HCT116 (cell line): ENCODE data around the gene BBS9. TPM values are rescaled to one million over a fixed set of nuclear protein-coding genes. Genes with fewer than 3 reads are reported as not detected.

Source experiments
- ATAC-seq: fragments of 200-7000 bp; cut with Tn5 transposase; 2 replicates; pipeline ENCODE4 v1.9.1; 2020; ENCODE audit warnings: mild to moderate bottlenecking, moderate library complexity
- BruUV-seq: library from RNA; stranded (reverse); fragments of 400-500 nt; replicated peaks from 2 replicates; lab custom pipeline; 2021; lab: Mats Ljungman, UMichigan
- CTCF ChIA-PET: fragments of 300-600 bp; sonication (Branson Sonifier 250); formaldehyde crosslinking; loops from one replicate; lab custom pipeline; 2021; ENCODE audit warnings: antibody characterized with exemption; lab: Charles Lee
- POLR2A ChIA-PET: fragments of 300-600, 350-600 bp; sonication (Branson Sonifier 250); formaldehyde crosslinking; loops from one replicate; lab custom pipeline; 2021; ENCODE audit warnings: antibody characterized with exemption; lab: Charles Lee
- RAD21 ChIA-PET, 2 experiments: fragments of 300-600 bp; sonication (Branson Sonifier 250); formaldehyde crosslinking; loops; one replicate each; lab custom pipeline; 2023; ENCODE audit warnings: low total read pairs in 2 of 2; ENCODE audit not compliant: uncharacterized antibody in 2 of 2, unreplicated experiment in 2 of 2, low non-redundant PET in 1 of 2; lab: Charles Lee
- DNase-seq: peaks from one replicate; pipeline ENCODE4 v3.0.0-alpha.2; 2010; ENCODE audit warnings: low read depth, low spot score
- H2AFZ ChIP-seq: fragments of 200-600 bp; shearing (Covaris generic), sonication (generic); 2 replicates; pipeline ENCODE4 v1.6.1; 2017; ENCODE audit warnings: low read depth, mixed run types, mixed read lengths, antibody characterized with exemption, low read length; ENCODE audit not compliant: poor library complexity, severe bottlenecking
- H3K27ac ChIP-seq: 2 replicates; pipeline ENCODE4 v1.5.1; 2012; ENCODE audit warnings: low read depth, low read length
- H3K27me3 ChIP-seq: fragments of 200-600 bp; sonication (generic); 2 replicates; pipeline ENCODE4 v1.6.1; 2016; ENCODE audit warnings: mixed run types, low read length, mixed read lengths; ENCODE audit not compliant: insufficient read depth
- H3K36me3 ChIP-seq, 2 experiments: fragments of 200-500 bp in 1 of 2; fragments of 200-600 bp in 1 of 2; sonication (Bioruptor generic) in 1 of 2; sonication (generic) in 1 of 2; 2 replicates each; pipeline versions ENCODE4 v1.5.1 to v1.6.1; 2014 to 2016; ENCODE audit warnings: low read length in 2 of 2, inconsistent platforms in 1 of 2, mixed read lengths in 1 of 2, mixed run types in 1 of 2; ENCODE audit not compliant: insufficient read depth in 2 of 2, control insufficient read depth in 1 of 2
- H3K4me1 ChIP-seq, 2 experiments: fragments of 200-600 bp in 1 of 2; sonication (generic) in 1 of 2; 2 replicates each; pipeline versions ENCODE4 v1.5.1 to v1.6.1; 2012 to 2017; ENCODE audit warnings: low read length in 2 of 2, inconsistent platforms in 1 of 2, mild to moderate bottlenecking in 1 of 2, mixed read lengths in 1 of 2, mixed run types in 1 of 2, moderate library complexity in 1 of 2; ENCODE audit not compliant: insufficient read depth in 2 of 2, control insufficient read depth in 1 of 2
- H3K4me2 ChIP-seq: fragments of 200-600 bp; sonication (generic); 2 replicates; pipeline ENCODE4 v1.6.1; 2017; ENCODE audit warnings: mixed run types, low read length, mixed read lengths
- H3K4me3 ChIP-seq, 2 experiments: fragments of 200-600 bp in 1 of 2; sonication (generic) in 1 of 2; replicated peaks in 1 of 2; 2 replicates each; pipeline ENCODE4 v1.5.1; 2011 to 2016; ENCODE audit warnings: low read length in 2 of 2, control low read depth in 1 of 2, low read depth in 1 of 2, mild to moderate bottlenecking in 1 of 2, mixed read lengths in 1 of 2, mixed run types in 1 of 2
- H3K79me2 ChIP-seq: fragments of 200-600 bp; sonication (generic); 2 replicates; pipeline ENCODE4 v1.6.1; 2017; ENCODE audit warnings: mild to moderate bottlenecking, mixed run types, low read length, moderate library complexity, mixed read lengths; ENCODE audit not compliant: insufficient read depth
- H3K9ac ChIP-seq: fragments of 200-600 bp; sonication (generic); 2 replicates; pipeline ENCODE4 v1.6.1; 2016; ENCODE audit warnings: low read length, mixed read lengths
- H3K9me2 ChIP-seq: fragments of 200-600 bp; sonication (generic), shearing (Covaris generic); 2 replicates; pipeline ENCODE4 v1.6.1; 2017; ENCODE audit warnings: mixed run types, mild to moderate bottlenecking, moderate library complexity; ENCODE audit not compliant: insufficient read depth
- H3K9me3 ChIP-seq, 2 experiments: fragments of 200-500 bp in 1 of 2; fragments of 200-600 bp in 1 of 2; sonication (Bioruptor generic) in 1 of 2; sonication (generic) in 1 of 2; 2 replicates each; pipeline ENCODE4 v1.6.1; 2014 to 2017; ENCODE audit warnings: low read length in 2 of 2, mixed read lengths in 2 of 2, inconsistent platforms in 1 of 2, low read depth in 1 of 2, mild to moderate bottlenecking in 1 of 2, mixed run types in 1 of 2, moderate library complexity in 1 of 2; ENCODE audit not compliant: control insufficient read depth in 1 of 2, insufficient read depth in 1 of 2
- H4K20me1 ChIP-seq: fragments of 200-600 bp; sonication (generic), shearing (Covaris generic); 2 replicates; pipeline ENCODE4 v1.6.1; 2017; ENCODE audit warnings: mixed run types, mild to moderate bottlenecking, moderate library complexity; ENCODE audit not compliant: insufficient read depth
- CBX3 ChIP-seq: IDR thresholded peaks from 2 replicates; pipeline ENCODE4 v1.6.1; 2012; ENCODE audit warnings: low read depth
- EGR1 ChIP-seq: IDR thresholded peaks from 2 replicates; pipeline ENCODE4 v1.6.1; 2012; ENCODE audit warnings: low read depth
- FOSL1 ChIP-seq: IDR thresholded peaks from 2 replicates; pipeline ENCODE4 v1.6.1; 2012; ENCODE audit warnings: low read depth
- RAD21 ChIP-seq: IDR thresholded peaks from 2 replicates; pipeline ENCODE4 v1.6.1; 2012; ENCODE audit warnings: low read depth, mild to moderate bottlenecking
- SP1 ChIP-seq: IDR thresholded peaks from 2 replicates; pipeline ENCODE4 v1.6.1; 2012; ENCODE audit warnings: low read depth
- SRF ChIP-seq: IDR thresholded peaks from 2 replicates; pipeline ENCODE4 v1.6.1; 2012; ENCODE audit warnings: low read depth
- TCF7L2 ChIP-seq: IDR thresholded peaks from 2 replicates; pipeline ENCODE4 v1.7.0; 2011; ENCODE audit warnings: borderline replicate concordance, inconsistent platforms; ENCODE audit not compliant: insufficient read depth, insufficient read length; ENCODE audit errors: extremely low read depth
- ZFX ChIP-seq: fragments of 450-650 bp; IDR thresholded peaks from 2 replicates; pipeline ENCODE4 v1.6.1; 2017
- ZNF274 ChIP-seq: fragments of 200-500 bp; sonication (Bioruptor generic); IDR thresholded peaks from 2 replicates; pipeline ENCODE4 v1.6.1; 2014; ENCODE audit warnings: mild to moderate bottlenecking, low read depth, low read length, inconsistent platforms
- intact Hi-C: fragments of 100-400 bp; cut with micrococcal nuclease; formaldehyde crosslinking; loops from 2 replicates; pipeline ENCODE4 v1.10.0; 2022
- total RNA-seq: library from RNA; stranded (reverse); gene quantifications from one replicate; pipeline ENCODE4 v1.2.1, GENCODE V29; 2021; ENCODE audit not compliant: unreplicated experiment
- TF ChIP-seq, protein P1 (sequence below): IDR thresholded peaks from 2 replicates; pipeline ENCODE4 v1.6.1; 2012
- TF ChIP-seq, protein P2 (sequence below): IDR thresholded peaks from 2 replicates; pipeline ENCODE4 v1.6.1; 2012
- TF ChIP-seq, protein P3 (sequence below): IDR thresholded peaks from 2 replicates; pipeline ENCODE4 v1.6.1; 2011; ENCODE audit warnings: mild to moderate bottlenecking, low read length, moderate library complexity; ENCODE audit not compliant: insufficient replicate concordance; ENCODE audit errors: extremely low read depth
- TF ChIP-seq, protein P4 (sequence below): IDR thresholded peaks from 2 replicates; pipeline ENCODE4 v1.6.1; 2012; ENCODE audit warnings: low read depth

Gene BBS9
- total RNA-seq, 1 experiment from 2014 or later: 7.1 TPM

GRCh38 chr7:33646891-33647391 lies 517.6 kb downstream of the BBS9 start:
- BruUV-seq: no TSS peak
- H3K9ac ChIP-seq: no peak overlapping the region
- H3K27me3 ChIP-seq: no peaks in the 10 kb centered on the region
- H4K20me1 ChIP-seq: no peaks in the 10 kb centered on the region
- no peaks in the 10 kb centered on the region for H3K9me3 ChIP-seq
- no peak overlapping the region for H3K4me2 ChIP-seq
- DNase-seq (no peak), ATAC-seq (no peak)
- no peaks in the 10 kb centered on the region for H3K36me3 ChIP-seq
- TF ChIP-seq EGR1 (no peak), TCF7L2 (no peak), ZNF274 (no peak), CBX3 (no peak), RAD21 (no peak), SRF (no peak)
- H3K9me2 ChIP-seq: no peaks in the 10 kb centered on the region
- ChIA-PET CTCF (no interaction called here), POLR2A (no interaction called here), RAD21 (no interaction called here)
- no peaks in the 10 kb centered on the region for H3K79me2 ChIP-seq
- no peak overlapping the region for H3K4me3 ChIP-seq
- no peaks in the 10 kb centered on the region for H3K4me1 ChIP-seq
- H3K27ac ChIP-seq: no peak overlapping the region
- intact Hi-C loops: no loop called here
- no peak overlapping the region for H2AFZ ChIP-seq

- H3K79me2 ChIP-seq: no peaks in the 10 kb centered on the region
- H3K9me2 ChIP-seq: no peaks in the 10 kb centered on the region
- no peak overlapping the region for H3K27ac ChIP-seq
- no peak overlapping the region for H3K4me3 ChIP-seq
- ATAC-seq: no peak
- no TSS peak for BruUV-seq
- POLR2A ChIA-PET: no interaction called here
- H4K20me1 ChIP-seq: no peaks in the 10 kb centered on the region
- H3K36me3 ChIP-seq: no peaks in the 10 kb centered on the region
- no peak overlapping the region for H3K9ac ChIP-seq
- H3K9me3 ChIP-seq: no peaks in the 10 kb centered on the region
- intact Hi-C loops: no loop called here
- DNase-seq: no peak
- no peaks in the 10 kb centered on the region for H3K27me3 ChIP-seq
- no peaks in the 10 kb centered on the region for H3K4me1 ChIP-seq
- no peak overlapping the region for H3K4me2 ChIP-seq
- H2AFZ ChIP-seq: no peak overlapping the region
- CTCF ChIA-PET: no interaction called here
- RAD21 ChIA-PET: no interaction called here
- TF ChIP-seq, protein P1, sequence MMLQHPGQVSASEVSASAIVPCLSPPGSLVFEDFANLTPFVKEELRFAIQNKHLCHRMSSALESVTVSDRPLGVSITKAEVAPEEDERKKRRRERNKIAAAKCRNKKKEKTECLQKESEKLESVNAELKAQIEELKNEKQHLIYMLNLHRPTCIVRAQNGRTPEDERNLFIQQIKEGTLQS: no peak
- TF ChIP-seq, protein P2, sequence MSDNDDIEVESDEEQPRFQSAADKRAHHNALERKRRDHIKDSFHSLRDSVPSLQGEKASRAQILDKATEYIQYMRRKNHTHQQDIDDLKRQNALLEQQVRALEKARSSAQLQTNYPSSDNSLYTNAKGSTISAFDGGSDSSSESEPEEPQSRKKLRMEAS: no peak
- TF ChIP-seq FOSL1 (no peak), ZFX (no peak), SP1 (no peak), TCF7L2 (no peak), RAD21 (no peak)
- TF ChIP-seq, protein P3, sequence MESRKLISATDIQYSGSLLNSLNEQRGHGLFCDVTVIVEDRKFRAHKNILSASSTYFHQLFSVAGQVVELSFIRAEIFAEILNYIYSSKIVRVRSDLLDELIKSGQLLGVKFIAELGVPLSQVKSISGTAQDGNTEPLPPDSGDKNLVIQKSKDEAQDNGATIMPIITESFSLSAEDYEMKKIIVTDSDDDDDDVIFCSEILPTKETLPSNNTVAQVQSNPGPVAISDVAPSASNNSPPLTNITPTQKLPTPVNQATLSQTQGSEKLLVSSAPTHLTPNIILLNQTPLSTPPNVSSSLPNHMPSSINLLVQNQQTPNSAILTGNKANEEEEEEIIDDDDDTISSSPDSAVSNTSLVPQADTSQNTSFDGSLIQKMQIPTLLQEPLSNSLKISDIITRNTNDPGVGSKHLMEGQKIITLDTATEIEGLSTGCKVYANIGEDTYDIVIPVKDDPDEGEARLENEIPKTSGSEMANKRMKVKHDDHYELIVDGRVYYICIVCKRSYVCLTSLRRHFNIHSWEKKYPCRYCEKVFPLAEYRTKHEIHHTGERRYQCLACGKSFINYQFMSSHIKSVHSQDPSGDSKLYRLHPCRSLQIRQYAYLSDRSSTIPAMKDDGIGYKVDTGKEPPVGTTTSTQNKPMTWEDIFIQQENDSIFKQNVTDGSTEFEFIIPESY: no peak
- TF ChIP-seq, protein P4, sequence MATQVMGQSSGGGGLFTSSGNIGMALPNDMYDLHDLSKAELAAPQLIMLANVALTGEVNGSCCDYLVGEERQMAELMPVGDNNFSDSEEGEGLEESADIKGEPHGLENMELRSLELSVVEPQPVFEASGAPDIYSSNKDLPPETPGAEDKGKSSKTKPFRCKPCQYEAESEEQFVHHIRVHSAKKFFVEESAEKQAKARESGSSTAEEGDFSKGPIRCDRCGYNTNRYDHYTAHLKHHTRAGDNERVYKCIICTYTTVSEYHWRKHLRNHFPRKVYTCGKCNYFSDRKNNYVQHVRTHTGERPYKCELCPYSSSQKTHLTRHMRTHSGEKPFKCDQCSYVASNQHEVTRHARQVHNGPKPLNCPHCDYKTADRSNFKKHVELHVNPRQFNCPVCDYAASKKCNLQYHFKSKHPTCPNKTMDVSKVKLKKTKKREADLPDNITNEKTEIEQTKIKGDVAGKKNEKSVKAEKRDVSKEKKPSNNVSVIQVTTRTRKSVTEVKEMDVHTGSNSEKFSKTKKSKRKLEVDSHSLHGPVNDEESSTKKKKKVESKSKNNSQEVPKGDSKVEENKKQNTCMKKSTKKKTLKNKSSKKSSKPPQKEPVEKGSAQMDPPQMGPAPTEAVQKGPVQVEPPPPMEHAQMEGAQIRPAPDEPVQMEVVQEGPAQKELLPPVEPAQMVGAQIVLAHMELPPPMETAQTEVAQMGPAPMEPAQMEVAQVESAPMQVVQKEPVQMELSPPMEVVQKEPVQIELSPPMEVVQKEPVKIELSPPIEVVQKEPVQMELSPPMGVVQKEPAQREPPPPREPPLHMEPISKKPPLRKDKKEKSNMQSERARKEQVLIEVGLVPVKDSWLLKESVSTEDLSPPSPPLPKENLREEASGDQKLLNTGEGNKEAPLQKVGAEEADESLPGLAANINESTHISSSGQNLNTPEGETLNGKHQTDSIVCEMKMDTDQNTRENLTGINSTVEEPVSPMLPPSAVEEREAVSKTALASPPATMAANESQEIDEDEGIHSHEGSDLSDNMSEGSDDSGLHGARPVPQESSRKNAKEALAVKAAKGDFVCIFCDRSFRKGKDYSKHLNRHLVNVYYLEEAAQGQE: no peak
Measured at GRCh38 chr7:33649476-33650441, 520.4 kb downstream of the BBS9 start.
